ENCODE data around the gene COL27A1. TPM values are rescaled to one million over a fixed set of nuclear protein-coding genes. Genes with fewer than 3 reads are reported as not detected.

Gene COL27A1
- total RNA-seq, 1 donor = 0.21 TPM

DNA sequence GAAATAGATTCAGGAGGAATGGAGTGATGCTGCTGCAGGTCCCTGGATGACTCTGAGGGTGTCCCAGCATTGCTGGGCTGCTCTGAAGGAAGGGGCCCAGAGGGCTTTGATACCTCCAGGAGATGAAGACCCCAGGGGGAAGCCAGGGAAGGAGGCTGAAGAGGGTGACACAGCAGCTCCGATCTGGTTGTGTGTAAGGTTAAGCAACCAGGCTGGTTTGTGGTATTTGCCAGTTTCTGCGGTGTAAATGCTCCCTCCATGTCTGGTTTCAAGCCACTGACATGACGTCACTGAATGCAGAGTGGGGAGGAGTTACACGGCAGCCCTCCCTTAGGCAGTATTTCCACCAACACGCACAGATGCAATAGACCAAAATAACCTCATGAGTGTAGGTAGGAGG is 127.6 kb downstream of the COL27A1 start:
- H3K9me3 ChIP-seq (ENCODE audit: low read depth, low read length) = no peaks in the 10 kb centered on the region
- H3K27me3 ChIP-seq (ENCODE audit: insufficient read depth, low read length) = no peaks in the 10 kb centered on the region
- no peak overlapping the region for H3K4me3 ChIP-seq (ENCODE audit: low read length)
- no peaks in the 10 kb centered on the region for H3K4me1 ChIP-seq (ENCODE audit: insufficient read depth, low read length)

DNA sequence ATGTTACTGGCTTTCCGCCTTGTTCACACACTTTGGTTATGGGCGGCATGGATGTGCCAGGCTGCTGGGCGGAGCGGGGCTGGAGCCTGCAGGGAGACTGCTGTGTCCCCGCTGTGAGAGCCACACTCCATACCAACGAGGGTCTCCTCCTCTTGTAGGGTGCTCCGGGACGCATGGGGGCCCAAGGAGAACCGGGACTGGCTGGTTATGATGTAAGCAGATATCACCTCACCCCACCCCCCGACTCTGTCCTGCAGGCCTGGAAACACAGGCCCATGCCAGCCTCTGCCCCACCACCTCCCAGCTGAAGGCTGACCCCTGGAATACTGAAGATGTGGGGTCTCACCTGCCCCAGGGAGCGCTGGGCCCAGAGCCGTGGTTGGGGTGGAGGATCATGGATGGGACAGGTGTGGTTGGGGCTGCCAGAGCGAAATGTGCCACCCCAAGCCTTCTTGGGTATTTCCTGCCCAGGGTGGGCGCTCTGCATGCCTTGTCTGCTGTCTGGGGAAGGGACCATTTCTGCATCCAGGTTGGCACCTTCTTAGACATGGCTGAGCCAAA is 128.3 kb downstream of the COL27A1 start:
- Histone ChIP-seq H3K9me3 (ENCODE audit: low read depth, low read length) (no peaks in the 10 kb centered on the region), H3K4me1 (ENCODE audit: insufficient read depth, low read length) (no peaks in the 10 kb centered on the region), H3K4me3 (ENCODE audit: low read length) (no peak overlapping the region), H3K27me3 (ENCODE audit: insufficient read depth, low read length) (no peaks in the 10 kb centered on the region)

DNA sequence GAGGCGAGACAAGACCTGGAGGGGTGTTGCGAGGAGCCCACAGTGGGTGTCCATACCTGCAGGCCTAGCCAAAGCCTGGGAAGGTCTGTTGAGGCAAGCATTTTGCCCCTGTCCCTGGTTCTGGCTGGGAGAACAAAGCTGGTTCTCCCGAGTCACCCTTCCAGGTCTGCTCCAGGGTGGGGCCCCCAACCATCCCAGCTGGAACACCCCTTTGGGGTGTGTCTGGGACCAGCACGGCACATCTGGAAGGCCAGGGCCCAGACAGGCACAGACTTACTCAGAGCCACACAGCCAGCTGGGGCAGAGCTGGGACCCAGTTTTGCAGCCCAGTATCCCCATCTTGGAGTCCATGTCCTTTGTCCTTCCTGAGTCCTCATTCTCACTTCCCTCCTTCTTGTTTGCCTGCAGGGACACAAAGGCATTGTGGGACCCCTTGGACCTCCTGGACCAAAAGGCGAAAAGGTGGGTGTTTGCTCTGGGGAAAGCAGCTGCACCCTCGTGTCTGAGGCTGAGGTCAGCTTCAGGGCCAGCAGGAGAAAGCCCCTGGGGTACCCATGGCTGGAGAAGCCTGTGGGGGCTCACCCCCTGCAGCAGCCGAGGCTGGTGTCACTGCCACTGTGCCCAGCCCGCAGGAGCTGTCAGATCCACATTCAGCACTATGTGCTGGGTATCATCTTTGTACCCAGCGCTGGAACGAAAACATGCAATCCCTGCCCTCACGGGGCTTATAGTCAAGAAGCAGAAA is 129.2 kb downstream of the COL27A1 start:
- no peaks in the 10 kb centered on the region for H3K4me1 ChIP-seq (ENCODE audit: insufficient read depth, low read length)
- H3K27me3 ChIP-seq (ENCODE audit: insufficient read depth, low read length) = no peaks in the 10 kb centered on the region
- no peak overlapping the region for H3K4me3 ChIP-seq (ENCODE audit: low read length)
- no peaks in the 10 kb centered on the region for H3K9me3 ChIP-seq (ENCODE audit: low read depth, low read length)

DNA sequence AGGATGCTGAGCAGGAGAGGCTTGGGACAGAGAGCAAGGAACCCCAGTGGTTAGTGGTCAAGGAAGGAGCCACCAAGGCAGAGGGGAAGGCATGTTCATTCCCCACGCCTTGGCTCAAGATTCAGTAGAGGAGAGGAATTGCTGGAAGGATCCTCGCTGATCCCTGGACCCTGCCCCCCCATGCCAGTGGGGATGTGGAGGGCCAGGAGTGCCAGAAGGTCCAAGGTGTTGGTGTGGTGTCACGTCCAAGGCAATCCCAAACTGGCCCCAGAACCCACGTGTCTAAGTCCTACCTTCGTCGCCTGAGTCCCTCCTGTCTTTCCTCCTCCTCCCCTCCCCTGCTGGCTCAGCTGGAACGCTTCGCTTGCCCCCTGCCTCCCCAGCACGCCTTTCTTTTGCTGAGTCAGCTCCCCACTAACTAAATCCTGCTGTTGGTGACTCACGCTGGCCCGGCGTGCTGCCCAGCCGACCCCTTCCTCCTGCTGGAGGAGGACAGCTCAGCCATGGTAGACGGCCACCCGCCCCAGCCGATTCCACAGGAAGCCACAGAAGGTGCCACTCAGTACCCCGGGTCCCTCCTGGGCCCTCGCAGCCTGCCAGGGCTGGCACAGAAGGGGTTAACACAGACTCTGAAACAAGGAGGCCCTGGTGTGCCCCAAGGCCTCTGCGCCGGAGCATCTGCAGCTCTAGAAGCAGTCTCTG is 130.0 kb downstream of the COL27A1 start:
- Histone ChIP-seq H3K9me3 (ENCODE audit: low read depth, low read length) (no peaks in the 10 kb centered on the region), H3K4me1 (ENCODE audit: insufficient read depth, low read length) (no peaks in the 10 kb centered on the region), H3K4me3 (ENCODE audit: low read length) (no peak overlapping the region), H3K27me3 (ENCODE audit: insufficient read depth, low read length) (no peaks in the 10 kb centered on the region)

DNA sequence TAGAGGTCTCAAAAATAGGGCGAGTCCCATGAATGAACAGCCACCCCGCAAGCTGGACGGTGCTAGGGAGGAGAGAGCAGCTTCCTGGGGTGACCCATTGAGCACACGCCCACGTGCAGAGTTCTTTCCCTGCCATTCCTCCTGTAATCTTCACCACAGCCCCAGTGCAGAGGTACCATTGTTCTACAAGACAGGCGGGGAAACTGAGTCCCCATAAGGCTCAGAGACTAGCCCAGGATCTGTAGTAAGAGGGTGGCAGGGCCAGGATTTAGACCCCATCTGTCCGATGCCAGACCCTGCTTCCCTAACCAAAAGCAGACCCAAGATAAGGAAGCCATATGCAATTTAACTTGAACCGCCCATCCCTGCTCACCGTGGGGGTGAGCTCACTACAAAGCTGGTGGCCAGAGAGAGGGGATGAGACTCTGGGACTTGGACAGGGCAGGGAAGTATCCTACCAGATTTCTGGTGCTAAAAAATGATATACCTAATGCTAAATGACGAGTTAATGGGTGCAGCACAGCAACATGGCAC is 130.9 kb downstream of the COL27A1 start:
- H3K4me1 ChIP-seq (ENCODE audit: insufficient read depth, low read length) = no peaks in the 10 kb centered on the region
- H3K27me3 ChIP-seq (ENCODE audit: insufficient read depth, low read length) = no peaks in the 10 kb centered on the region
- no peaks in the 10 kb centered on the region for H3K9me3 ChIP-seq (ENCODE audit: low read depth, low read length)
- H3K4me3 ChIP-seq (ENCODE audit: low read length) = no peak overlapping the region

DNA sequence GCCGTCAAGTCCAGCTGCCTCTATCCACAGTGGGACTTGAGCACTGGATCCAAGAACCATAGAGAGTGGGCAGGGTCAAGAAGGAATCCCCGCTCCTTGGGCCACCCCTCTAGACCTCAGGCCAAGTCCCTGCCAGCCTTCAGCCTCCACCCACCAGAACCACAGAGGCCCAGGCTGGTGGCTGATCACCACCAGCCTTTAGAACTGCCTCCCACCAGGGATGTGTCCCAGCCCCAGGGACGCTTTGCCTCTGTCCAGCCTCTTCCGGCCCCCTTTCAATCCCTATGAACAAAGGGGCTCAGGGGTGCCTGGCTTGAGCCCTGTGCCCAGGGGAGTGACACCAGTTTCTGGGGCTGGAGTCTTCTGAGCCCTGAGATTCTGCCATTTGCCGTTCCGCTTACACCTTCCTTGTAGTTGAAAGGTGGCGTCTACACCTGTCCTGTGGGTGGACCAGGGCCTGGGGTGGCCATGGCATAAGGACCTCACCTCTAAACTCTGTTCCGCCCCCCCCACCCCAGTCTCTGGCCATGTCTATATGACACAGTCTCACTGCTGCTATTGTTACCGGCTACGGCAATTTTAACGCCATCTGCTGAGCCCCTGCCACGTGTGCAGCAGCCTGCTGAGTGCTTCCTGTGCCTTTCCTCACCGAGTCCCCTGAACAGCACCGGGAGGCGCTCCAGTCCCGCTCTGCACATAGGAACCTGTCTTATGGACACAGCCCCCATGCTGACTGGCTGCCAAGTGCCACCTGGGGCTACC is 131.8 kb downstream of the COL27A1 start:
- Histone ChIP-seq H3K27me3 (ENCODE audit: insufficient read depth, low read length) (no peaks in the 10 kb centered on the region), H3K4me1 (ENCODE audit: insufficient read depth, low read length) (no peaks in the 10 kb centered on the region), H3K9me3 (ENCODE audit: low read depth, low read length) (no peaks in the 10 kb centered on the region)

DNA sequence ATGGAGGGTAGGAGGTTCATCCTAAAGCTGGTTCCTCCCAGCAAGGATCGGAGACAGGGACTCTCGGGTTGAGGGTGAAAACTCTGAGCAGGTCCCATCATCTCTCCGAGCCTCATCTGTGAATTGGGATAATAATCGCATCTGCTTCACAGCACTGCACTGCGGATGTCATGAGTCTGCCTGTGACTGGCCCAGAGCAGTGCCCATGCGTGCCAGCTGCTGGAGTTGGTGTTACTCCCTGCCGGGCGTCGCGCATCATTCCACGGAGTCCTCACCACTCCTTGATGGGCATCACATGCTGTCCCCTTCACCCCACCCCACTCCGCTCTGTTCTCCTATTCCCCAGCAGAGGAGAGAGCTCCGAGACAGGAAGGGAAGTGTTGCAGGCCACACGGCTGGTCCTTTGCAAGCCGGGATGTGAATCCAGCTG is 132.4 kb downstream of the COL27A1 start:
- H3K9me3 ChIP-seq (ENCODE audit: low read depth, low read length) = no peaks in the 10 kb centered on the region
- no peaks in the 10 kb centered on the region for H3K27me3 ChIP-seq (ENCODE audit: insufficient read depth, low read length)
- H3K4me3 ChIP-seq (ENCODE audit: low read length) = no peak overlapping the region

More for the DNA sequence above, 131.8 kb downstream of the COL27A1 start:
- no peak overlapping the region for H3K4me3 ChIP-seq (ENCODE audit: low read length)

DNA sequence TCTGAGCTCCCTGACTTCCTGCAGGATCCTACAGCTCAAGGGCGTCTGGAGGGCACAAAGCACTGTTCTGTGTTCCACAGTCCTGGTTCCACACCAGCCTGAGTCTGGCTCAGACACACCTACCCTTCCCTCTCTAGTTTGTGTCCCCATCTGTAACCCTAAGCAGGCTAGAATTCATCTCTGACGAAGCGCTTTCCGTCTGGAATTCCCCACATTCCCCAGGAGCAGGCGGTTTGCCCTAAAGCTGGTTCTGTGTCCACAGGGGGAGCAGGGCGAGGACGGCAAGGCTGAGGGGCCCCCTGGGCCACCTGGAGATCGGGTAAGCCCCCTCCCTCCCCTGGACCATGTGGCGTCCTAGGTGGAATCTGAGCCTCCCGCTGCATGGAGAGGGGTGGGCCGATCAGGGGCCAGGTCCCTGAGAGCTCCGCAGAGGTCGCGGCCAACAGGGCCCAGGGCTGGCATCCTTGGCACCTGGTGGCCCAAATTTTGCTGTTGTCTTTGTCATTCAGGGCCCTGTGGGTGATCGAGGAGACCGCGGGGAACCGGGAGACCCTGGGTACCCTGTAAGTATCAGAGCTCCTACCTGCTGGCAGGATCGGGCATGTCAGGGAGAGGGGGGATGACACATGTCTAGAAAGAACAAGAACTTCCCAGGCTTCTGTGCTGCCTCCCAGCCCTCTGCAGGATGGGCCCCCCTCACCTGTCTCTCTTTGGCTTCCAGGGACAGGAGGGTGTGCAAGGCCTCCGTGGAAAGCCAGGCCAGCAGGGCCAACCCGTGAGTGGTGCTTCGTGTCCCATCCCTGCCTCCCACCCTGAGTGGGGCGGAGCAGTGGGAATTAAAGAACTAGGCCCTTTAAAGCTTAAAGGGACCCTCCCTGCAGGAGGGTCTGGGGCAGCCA is 133.1 kb downstream of the COL27A1 start:
- H3K4me1 ChIP-seq (ENCODE audit: insufficient read depth, low read length) = no peaks in the 10 kb centered on the region
- H3K4me3 ChIP-seq (ENCODE audit: low read length) = no peak overlapping the region
- H3K9me3 ChIP-seq (ENCODE audit: low read depth, low read length) = no peaks in the 10 kb centered on the region
- H3K27me3 ChIP-seq (ENCODE audit: insufficient read depth, low read length) = no peaks in the 10 kb centered on the region

More for the DNA sequence above, 132.4 kb downstream of the COL27A1 start:
- no peaks in the 10 kb centered on the region for H3K4me1 ChIP-seq (ENCODE audit: insufficient read depth, low read length)

DNA sequence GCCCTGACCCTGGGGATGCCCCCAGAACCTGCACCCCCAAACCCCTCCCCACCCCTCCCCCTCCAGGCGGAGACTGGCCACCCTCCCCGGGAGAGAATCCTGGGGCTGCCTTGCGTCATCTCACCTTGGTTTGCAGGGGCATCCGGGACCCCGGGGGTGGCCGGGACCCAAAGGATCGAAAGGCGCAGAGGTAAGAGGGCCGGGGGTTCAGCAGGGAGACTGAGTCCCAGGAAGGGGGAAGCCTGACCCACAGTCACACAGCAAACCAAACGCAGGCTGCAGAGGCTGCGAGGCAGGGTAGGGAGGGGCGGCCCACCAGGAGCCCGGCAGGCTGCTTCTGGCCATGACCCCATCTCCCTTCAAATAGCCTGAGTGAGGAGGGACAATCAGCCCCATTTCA is 133.8 kb downstream of the COL27A1 start:
- no peak overlapping the region for H3K4me3 ChIP-seq (ENCODE audit: low read length)
- no peaks in the 10 kb centered on the region for H3K9me3 ChIP-seq (ENCODE audit: low read depth, low read length)
- no peaks in the 10 kb centered on the region for H3K4me1 ChIP-seq (ENCODE audit: insufficient read depth, low read length)
- no peaks in the 10 kb centered on the region for H3K27me3 ChIP-seq (ENCODE audit: insufficient read depth, low read length)

DNA sequence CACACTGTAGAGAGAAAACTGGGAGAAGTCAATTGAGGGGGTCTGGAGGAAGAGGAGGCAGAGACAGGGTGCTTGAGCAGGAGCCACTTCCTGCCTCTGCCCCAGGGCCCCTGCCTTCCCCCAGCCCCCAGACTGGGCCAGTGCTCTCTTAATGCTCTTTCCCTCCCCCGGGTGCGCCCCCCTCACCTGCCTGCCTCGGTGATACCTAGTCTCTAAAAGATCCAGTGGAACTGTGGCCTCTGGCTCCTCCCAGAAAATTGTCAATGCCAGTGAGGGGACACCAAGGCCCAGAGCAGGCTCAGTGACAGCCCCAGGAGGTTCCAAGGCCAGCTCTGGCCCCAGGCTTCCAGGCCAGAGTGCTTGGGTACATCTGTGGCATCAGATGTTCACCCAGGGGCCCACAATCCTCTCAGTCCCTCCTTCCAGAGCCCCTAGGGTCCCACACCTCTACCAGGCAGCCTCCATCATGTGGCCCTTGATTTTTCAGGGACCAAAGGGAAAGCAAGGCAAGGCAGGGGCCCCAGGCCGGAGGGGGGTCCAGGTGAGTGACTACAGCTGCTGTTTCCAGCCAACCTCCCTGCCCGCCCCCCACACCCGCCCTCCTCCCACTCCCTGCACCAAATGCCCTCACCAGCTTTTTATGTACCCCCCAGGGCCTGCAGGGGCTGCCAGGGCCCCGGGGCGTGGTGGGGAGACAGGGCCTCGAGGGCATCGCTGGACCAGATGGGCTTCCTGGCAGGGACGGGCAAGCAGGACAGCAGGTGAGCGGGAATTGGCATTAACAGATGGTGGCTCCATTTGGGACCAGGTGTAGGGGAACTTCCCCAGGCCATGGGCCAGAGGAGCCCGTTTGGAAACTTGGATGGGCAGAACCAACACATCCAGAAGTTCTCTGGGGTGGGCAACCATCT is 134.5 kb downstream of the COL27A1 start:
- no peaks in the 10 kb centered on the region for H3K27me3 ChIP-seq (ENCODE audit: insufficient read depth, low read length)

DNA sequence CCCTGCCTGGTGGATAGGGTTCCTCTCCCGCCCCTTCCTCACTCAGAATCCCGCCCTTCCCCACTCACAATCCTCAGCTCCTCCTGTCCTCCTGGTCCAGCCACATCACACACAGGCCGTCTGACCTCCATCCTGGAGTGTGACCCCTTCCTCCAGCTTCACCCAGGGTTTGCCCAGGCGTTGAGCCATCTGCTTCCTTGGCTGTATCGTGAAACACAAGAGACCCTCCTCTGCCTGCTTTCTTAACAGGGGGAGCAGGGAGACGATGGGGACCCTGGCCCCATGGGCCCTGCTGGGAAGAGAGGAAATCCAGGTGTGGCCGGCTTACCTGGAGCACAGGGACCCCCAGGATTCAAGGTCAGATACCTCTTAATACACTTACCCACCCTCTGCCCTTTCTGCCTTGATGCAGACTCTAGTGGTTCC is 135.2 kb downstream of the COL27A1 start:
- no peak overlapping the region for H3K4me3 ChIP-seq (ENCODE audit: low read length)
- peaks cover 12% of the 10 kb centered on the region for H3K9me3 ChIP-seq (ENCODE audit: low read depth, low read length)
- peaks cover 2% of the 10 kb centered on the region for H3K27me3 ChIP-seq (ENCODE audit: insufficient read depth, low read length)
- no peaks in the 10 kb centered on the region for H3K4me1 ChIP-seq (ENCODE audit: insufficient read depth, low read length)

More for the DNA sequence above, 134.5 kb downstream of the COL27A1 start:
- Histone ChIP-seq H3K4me1 (ENCODE audit: insufficient read depth, low read length) (no peaks in the 10 kb centered on the region), H3K4me3 (ENCODE audit: low read length) (no peak overlapping the region), H3K9me3 (ENCODE audit: low read depth, low read length) (peaks cover 5% of the 10 kb centered on the region)

DNA sequence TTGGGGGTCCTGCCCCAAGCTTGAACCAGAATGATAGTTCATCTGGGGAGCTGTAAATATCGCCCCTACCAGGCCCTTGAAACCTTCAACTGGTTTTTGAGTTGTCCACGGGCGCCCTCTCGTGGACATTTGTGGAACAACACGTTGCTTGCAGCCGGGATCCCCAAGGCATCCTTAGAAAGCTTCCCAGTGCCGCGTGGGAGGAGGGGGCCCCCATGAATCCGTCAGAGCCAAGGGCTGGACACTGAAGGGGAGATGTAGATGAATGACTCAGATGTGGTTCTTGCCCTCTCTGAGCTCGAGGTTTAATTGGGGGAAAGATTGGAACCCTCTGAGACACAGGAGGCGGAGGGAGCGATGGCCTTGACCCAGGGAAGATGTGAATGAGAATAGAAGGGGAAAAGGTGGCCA is 135.7 kb downstream of the COL27A1 start:
- H3K4me3 ChIP-seq (ENCODE audit: low read length) = no peak overlapping the region
- H3K4me1 ChIP-seq (ENCODE audit: insufficient read depth, low read length) = no peaks in the 10 kb centered on the region
- H3K27me3 ChIP-seq (ENCODE audit: insufficient read depth, low read length) = peaks cover 2% of the 10 kb centered on the region
- H3K9me3 ChIP-seq (ENCODE audit: low read depth, low read length) = peaks cover 12% of the 10 kb centered on the region

DNA sequence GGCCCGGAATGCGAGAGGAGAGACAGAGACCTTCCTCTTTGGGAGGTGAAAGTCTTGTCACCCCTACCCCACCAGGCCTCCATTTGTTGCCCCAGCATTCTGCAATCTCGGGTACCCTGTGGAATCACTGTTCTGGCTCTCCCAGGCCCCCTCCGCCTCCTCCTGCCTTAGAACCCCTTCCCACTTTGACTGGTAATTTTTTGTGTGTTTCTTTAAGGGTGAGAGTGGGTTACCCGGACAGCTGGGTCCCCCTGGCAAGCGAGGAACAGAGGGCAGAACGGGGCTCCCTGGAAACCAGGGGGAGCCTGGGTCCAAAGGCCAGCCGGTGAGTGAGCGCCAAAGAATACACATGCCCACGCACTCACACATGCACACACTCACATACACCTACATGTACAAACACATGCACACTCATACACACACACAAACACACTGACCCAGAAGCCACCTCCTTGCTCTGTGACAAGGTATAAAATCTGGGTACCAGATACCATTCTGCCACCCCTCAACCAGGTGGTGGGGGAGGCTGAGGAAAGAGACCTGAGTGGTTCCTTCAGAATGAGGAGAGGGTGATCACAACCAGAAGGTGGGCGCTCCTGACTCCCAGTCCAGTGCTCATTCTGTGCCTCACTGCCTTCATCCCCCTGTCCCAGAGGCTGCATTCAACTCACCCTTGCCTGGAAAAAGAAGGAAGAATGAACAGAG is 136.7 kb downstream of the COL27A1 start:
- no peaks in the 10 kb centered on the region for H3K4me1 ChIP-seq (ENCODE audit: insufficient read depth, low read length)
- peaks cover 6% of the 10 kb centered on the region for H3K27me3 ChIP-seq (ENCODE audit: insufficient read depth, low read length)
- H3K9me3 ChIP-seq (ENCODE audit: low read depth, low read length) = peaks cover 20% of the 10 kb centered on the region
- no peak overlapping the region for H3K4me3 ChIP-seq (ENCODE audit: low read length)
